ENCODE data around the gene DPF3. TPM values are rescaled to one million over a fixed set of nuclear protein-coding genes. Genes with fewer than 3 reads are reported as not detected.

Gene DPF3
- total RNA-seq, 1 donor from 2014 or later: 1.1 TPM

GRCh38 chr14:72924337-72924736 lies 30.4 kb upstream of the DPF3 start:
- DNase-seq (ENCODE audit: low spot score): no peak
- no peak for TF ChIP-seq CTCF (IDR thresholded peaks at IDR 0.05)
- H3K27me3 Mint-ChIP-seq (ENCODE audit: low read depth): no peaks in the 10 kb centered on the region
- no peak overlapping the region for H3K27ac Mint-ChIP-seq (ENCODE audit: unreplicated experiment)
- H3K4me1 Mint-ChIP-seq (ENCODE audit: low read depth): peaks cover 27% of the 10 kb centered on the region
- H3K4me3 Mint-ChIP-seq (ENCODE audit: unreplicated experiment): no peak overlapping the region
- no peaks in the 10 kb centered on the region for H3K36me3 Mint-ChIP-seq (ENCODE audit: low read depth)
- H3K9me3 Mint-ChIP-seq (ENCODE audit: low read depth): no peaks in the 10 kb centered on the region

- H3K4me1 Mint-ChIP-seq (ENCODE audit: low read depth): peaks cover 39% of the 10 kb centered on the region
- no peak for DNase-seq (ENCODE audit: low spot score)
- H3K27me3 Mint-ChIP-seq (ENCODE audit: low read depth): no peaks in the 10 kb centered on the region
- no peak for TF ChIP-seq CTCF (IDR thresholded peaks at IDR 0.05)
- H3K4me3 Mint-ChIP-seq (ENCODE audit: unreplicated experiment): no peak overlapping the region
- no peaks in the 10 kb centered on the region for H3K9me3 Mint-ChIP-seq (ENCODE audit: low read depth)
- H3K27ac Mint-ChIP-seq (ENCODE audit: unreplicated experiment): no peak overlapping the region
- H3K36me3 Mint-ChIP-seq (ENCODE audit: low read depth): no peaks in the 10 kb centered on the region
These were observed 27.5 kb upstream of the DPF3 start for GRCh38 chr14:72921396-72921795.

GRCh38 chr14:72920008-72920407 lies 26.1 kb upstream of the DPF3 start:
- Mint-ChIP-seq H3K27me3 (ENCODE audit: low read depth) (no peaks in the 10 kb centered on the region), H3K4me3 (ENCODE audit: unreplicated experiment) (no peak overlapping the region), H3K27ac (ENCODE audit: unreplicated experiment) (no peak overlapping the region), H3K4me1 (ENCODE audit: low read depth) (peaks cover 37% of the 10 kb centered on the region), H3K9me3 (ENCODE audit: low read depth) (no peaks in the 10 kb centered on the region), H3K36me3 (ENCODE audit: low read depth) (no peaks in the 10 kb centered on the region)
- peak; percentile 23 for TF ChIP-seq CTCF (IDR thresholded peaks at IDR 0.05)
- no peak for DNase-seq (ENCODE audit: low spot score)

- no peak for TF ChIP-seq CTCF (IDR thresholded peaks at IDR 0.05)
- Mint-ChIP-seq H3K27ac (ENCODE audit: unreplicated experiment) (no peak overlapping the region), H3K4me3 (ENCODE audit: unreplicated experiment) (no peak overlapping the region), H3K4me1 (ENCODE audit: low read depth) (peaks cover 38% of the 10 kb centered on the region), H3K27me3 (ENCODE audit: low read depth) (no peaks in the 10 kb centered on the region), H3K9me3 (ENCODE audit: low read depth) (no peaks in the 10 kb centered on the region), H3K36me3 (ENCODE audit: low read depth) (no peaks in the 10 kb centered on the region)
- DNase-seq (ENCODE audit: low spot score): no peak
These were observed 23.3 kb upstream of the DPF3 start for GRCh38 chr14:72917094-72917802.

GRCh38 chr14:72916174-72916573 lies 22.3 kb upstream of the DPF3 start:
- Mint-ChIP-seq H3K27me3 (ENCODE audit: low read depth) (no peaks in the 10 kb centered on the region), H3K4me3 (ENCODE audit: unreplicated experiment) (no peak overlapping the region), H3K36me3 (ENCODE audit: low read depth) (no peaks in the 10 kb centered on the region), H3K4me1 (ENCODE audit: low read depth) (peaks cover 30% of the 10 kb centered on the region), H3K27ac (ENCODE audit: unreplicated experiment) (no peak overlapping the region), H3K9me3 (ENCODE audit: low read depth) (no peaks in the 10 kb centered on the region)
- no peak for DNase-seq (ENCODE audit: low spot score)
- no peak for TF ChIP-seq CTCF (IDR thresholded peaks at IDR 0.05)
